ENCODE results near the gene USP6. TPM values are rescaled to one million over a fixed set of nuclear protein-coding genes. Genes with fewer than 3 reads are reported as not detected.
"Not testable (repeated sequence)": the region's sequence is repeated elsewhere in the genome, so short reads cannot be mapped to it uniquely, and the experiment has no call there.

Gene USP6
- total and polyA plus RNA-seq, 3 donors from 2014 or later: 19.3 to 50.4 (median 25.1) TPM

DNA sequence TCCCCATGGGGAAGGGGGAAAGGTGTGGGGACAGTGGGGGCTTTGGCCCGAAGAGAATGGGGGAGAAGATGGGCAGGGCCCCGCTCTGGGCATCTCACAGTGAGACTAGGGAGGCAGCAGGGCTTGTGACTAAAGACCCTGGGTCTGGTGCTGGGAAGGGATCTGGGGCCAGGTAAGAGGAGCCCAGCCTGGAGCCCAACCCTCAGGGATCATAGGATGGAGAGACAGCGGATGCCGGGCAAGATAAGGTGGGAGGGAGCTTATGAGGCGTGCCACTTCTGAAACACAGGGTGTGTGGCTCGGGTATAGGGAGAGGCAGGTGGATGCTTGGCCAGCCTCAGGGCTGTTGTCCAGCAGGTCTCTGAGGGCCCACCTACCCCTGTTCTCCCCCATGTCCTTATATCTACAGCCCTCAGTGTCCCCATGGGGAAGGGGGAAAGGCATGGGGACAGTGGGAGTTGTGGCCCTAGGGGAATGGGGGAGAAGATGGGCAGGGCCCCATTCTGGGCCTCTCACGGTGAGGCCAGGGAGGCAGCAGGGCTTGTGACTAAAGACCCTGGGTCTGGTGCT, 15.4 kb downstream of the USP6 start:
- no peaks in the 10 kb centered on the region for H3K4me1 ChIP-seq
- H3K4me3 ChIP-seq: no peak overlapping the region
- DNase-seq: no peak
- H3K27me3 ChIP-seq: no peaks in the 10 kb centered on the region
- no peaks in the 10 kb centered on the region for H3K36me3 ChIP-seq (ENCODE audit: low read depth, missing control alignments)
- H3K9me3 ChIP-seq: no peaks in the 10 kb centered on the region
- intact Hi-C loops (cut with DNase I; ENCODE audit: low total_unique reads): no loop called here
- 84 to 89% methylated on average over 7 of the region's 7 CpGs for WGBS, 2 donors
- TF ChIP-seq POLR2A (IDR thresholded peaks at IDR 0.05) (no peak), CTCF (IDR thresholded peaks at IDR 0.05) (no peak)
- H3K27ac ChIP-seq: no peak overlapping the region

DNA sequence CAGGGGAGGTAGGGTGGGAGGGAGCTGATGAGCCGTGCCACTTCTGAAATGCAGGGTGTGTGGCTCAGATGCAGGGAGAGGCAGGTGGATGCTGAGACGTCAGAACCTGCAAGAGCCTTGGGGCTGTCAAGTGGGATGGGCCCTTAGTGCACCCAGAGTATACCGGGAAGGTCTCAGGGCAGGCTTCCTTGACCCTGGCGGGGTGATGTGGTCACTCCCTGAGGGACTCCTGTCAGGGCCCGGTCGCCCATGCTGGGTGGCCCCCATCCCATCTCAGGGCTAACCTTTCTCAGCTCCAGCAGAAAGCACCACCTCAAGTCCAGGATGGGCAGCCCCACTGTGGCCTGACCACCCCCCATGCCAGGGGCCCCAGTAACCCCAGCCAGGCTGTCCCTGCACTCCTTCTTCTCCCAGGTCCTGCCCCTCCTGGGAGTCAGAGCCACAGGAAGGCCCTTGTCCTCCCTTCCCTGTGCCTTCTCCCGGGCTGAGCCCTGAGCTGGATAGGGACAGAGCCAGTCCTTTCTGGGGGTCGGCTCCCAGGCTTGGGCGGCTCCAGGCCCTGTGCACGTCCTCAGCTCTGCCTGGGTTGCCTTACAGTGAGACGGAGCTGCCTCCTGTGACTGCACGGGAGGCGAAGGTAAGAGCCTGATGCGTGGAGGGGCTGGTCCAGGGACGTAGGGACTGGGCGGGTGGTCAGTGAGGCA, 16.1 kb downstream of the USP6 start:
- H3K4me1 ChIP-seq; H3K27me3 ChIP-seq; H3K36me3 ChIP-seq (ENCODE audit: low read depth, missing control alignments); H3K9me3 ChIP-seq; H3K4me3 ChIP-seq; intact Hi-C loops (cut with DNase I; ENCODE audit: low total_unique reads); H3K27ac ChIP-seq; DNase-seq: not testable (repeated sequence)
- WGBS, 2 donors: 88 to 92% methylated on average over 12 to 16 of the region's 16 CpGs

DNA sequence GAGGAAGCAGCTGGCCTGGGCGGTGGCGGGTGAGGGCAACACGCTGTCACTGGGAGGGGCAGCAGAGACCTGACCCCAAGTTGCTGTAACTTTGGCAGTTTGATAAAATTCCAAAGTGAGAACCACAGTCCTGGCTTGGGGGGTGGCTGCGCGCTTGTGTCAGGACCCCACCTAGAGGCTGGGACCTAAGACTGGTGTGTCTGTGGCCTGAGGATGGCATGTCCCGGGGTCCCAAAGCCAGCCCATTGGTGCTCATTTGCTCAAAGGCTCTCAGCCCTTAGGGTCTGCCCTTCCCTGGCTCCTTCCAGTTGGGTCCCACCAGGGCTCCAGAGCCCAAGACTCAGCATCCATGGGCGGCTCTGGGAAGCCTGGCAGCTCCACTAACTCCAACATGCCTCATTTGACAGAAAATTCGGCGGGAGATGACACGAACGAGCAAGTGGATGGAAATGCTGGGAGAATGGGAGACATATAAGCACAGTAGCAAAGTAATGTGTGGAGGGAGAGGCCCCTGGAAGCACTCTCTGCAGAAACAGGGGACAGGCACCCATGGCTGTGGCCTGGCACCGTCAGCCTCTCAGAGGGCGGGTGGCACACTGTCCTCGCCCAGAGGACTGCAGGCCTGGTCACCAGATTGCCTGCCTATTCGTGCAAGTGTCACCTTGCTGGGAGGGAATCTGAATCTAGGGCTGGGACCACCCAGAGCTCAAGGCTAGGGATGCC, 16.8 kb downstream of the USP6 start:
- WGBS, 2 donors: 92% methylated on average over 15 of the region's 15 CpGs
- H3K27me3 ChIP-seq; H3K4me3 ChIP-seq; H3K9me3 ChIP-seq; DNase-seq; H3K36me3 ChIP-seq (ENCODE audit: low read depth, missing control alignments); H3K4me1 ChIP-seq; intact Hi-C loops (cut with DNase I; ENCODE audit: low total_unique reads); H3K27ac ChIP-seq: not testable (repeated sequence)

- Histone ChIP-seq H3K27me3 (no peaks in the 10 kb centered on the region), H3K36me3 (ENCODE audit: low read depth, missing control alignments) (no peaks in the 10 kb centered on the region), H3K27ac (no peak overlapping the region), H3K4me1 (no peaks in the 10 kb centered on the region), H3K4me3 (no peak overlapping the region), H3K9me3 (no peaks in the 10 kb centered on the region)
- 82 to 90% methylated on average over 6 to 8 of the region's 8 CpGs for WGBS, 2 donors
- intact Hi-C loops (cut with DNase I; ENCODE audit: low total_unique reads): no loop called here
- no peak for TF ChIP-seq CTCF (IDR thresholded peaks at IDR 0.05)
- no peak for TF ChIP-seq POLR2A (IDR thresholded peaks at IDR 0.05)
- DNase-seq: no peak
These were observed 17.5 kb downstream of the USP6 start for GRCh38 chr17:5133311-5133710.

GRCh38 chr17:5133961-5134360, 18.1 kb downstream of the USP6 start:
- intact Hi-C loops (cut with DNase I; ENCODE audit: low total_unique reads); H3K9me3 ChIP-seq; H3K27me3 ChIP-seq; H3K4me3 ChIP-seq; H3K27ac ChIP-seq; H3K4me1 ChIP-seq; H3K36me3 ChIP-seq (ENCODE audit: low read depth, missing control alignments); DNase-seq: not testable (repeated sequence)
- 88 to 93% methylated on average over 6 to 8 of the region's 8 CpGs for WGBS, 2 donors

DNA sequence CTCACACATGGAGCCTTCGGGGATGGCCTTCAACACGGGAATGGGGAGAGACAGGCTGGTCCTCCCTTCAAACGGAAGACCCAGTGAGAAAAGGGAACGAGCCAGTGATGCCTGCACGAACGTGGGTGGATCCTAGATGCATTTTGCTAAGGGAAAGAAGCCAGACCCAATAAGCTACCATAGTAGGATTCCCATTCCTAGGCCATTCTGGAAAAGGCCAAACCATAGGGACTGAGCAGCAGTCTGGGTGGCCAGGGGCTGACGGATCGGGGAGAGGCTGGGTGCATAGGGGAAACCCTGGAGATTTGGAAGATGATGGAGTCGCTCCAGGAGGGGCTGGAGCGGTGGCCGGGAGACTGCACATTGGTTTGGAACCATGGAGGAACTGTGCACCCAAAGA, 18.7 kb downstream of the USP6 start:
- intact Hi-C loops (cut with DNase I; ENCODE audit: low total_unique reads); H3K36me3 ChIP-seq (ENCODE audit: low read depth, missing control alignments); H3K27me3 ChIP-seq; H3K4me3 ChIP-seq; H3K27ac ChIP-seq; H3K4me1 ChIP-seq; DNase-seq; H3K9me3 ChIP-seq: not testable (repeated sequence)
- WGBS, 2 donors: 90% methylated on average over 11 of the region's 11 CpGs

- H3K4me3 ChIP-seq; intact Hi-C loops (cut with DNase I; ENCODE audit: low total_unique reads); H3K9me3 ChIP-seq; DNase-seq; H3K27me3 ChIP-seq; H3K4me1 ChIP-seq; H3K27ac ChIP-seq; H3K36me3 ChIP-seq (ENCODE audit: low read depth, missing control alignments): not testable (repeated sequence)
- 79 to 87% methylated on average over 8 of the region's 8 CpGs for WGBS, 2 donors
These were observed 19.4 kb downstream of the USP6 start for GRCh38 chr17:5135131-5135712.
